ENCODE data around the gene TRPV6. TPM values are rescaled to one million over a fixed set of nuclear protein-coding genes. Genes with fewer than 3 reads are reported as not detected.

TRPV6 gene
- not detected in 2 replicates for total RNA-seq (2012; rRNA removed)
- polyA plus RNA-seq (2012; rRNA removed): 0.03 TPM in 1 of 2 replicates, not detected in the other
- not detected in 2 replicates for polyA plus RNA-seq (2012; cell fraction: cytosol; rRNA removed)
- 0.02 TPM in 1 of 2 replicates, not detected in the other for polyA plus RNA-seq (2012; cell fraction: nucleus; rRNA removed; ENCODE audit: low replicate concordance)
- percentile 10 among the genes with signal in this experiment for Bru-seq, nascent RNA
- BruChase-seq, experiment 1, labeled RNA remaining after a 6-hour chase: percentile 11 among the genes with signal in this experiment
- not detected for BruChase-seq, experiment 2, labeled RNA remaining after a 2-hour chase
- long read RNA-seq: 0 reads

DNA sequence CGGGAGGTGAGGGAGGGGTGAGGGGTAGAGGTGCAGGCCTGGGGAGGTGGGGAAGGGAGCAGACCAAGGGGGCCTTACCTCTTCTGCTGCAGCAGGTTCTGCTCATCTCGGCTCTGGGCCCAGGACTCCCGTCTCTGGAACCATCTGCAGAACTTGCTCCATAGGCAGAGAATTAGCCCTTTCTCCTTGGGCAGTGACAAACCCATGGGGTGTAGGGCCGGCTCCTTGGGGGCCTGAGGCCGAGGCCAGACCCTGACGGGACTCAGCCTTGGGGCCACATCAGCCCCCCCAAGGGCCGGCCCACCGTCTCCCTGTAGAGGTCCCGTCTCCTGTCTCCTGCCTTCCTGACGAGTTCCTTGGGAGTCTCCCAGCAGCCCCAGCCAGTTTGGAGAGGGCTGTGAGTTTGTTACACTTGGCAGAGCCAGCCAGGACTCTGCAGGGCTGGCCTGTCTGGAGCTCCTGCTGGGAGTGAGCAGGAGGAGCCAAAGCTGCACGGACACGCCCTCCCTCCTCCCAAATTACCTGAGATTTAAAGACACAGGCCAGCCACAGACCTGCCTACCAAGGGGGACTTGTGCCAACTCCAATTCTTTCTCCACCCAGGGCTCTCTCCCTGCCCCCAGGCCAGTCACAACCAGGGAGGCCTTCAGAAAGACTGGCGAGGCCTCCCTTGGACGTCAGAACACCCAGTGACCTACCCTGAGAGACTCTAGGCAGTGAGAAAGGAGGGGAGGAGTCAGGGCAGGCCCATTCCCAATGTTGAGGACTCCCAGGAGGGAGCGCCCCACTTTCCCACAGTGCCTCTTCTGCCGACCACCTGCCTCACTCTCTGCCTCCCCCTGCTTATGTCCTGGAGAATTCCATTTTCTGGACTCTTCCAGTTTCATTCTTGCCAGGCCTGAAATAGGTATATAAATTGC is at the start of gene TRPV6:
Gene TRPV6, minus strand, starts transcription at position 435 of the 920 bp plus-strand sequence.
- TF ChIP-seq, protein P1, sequence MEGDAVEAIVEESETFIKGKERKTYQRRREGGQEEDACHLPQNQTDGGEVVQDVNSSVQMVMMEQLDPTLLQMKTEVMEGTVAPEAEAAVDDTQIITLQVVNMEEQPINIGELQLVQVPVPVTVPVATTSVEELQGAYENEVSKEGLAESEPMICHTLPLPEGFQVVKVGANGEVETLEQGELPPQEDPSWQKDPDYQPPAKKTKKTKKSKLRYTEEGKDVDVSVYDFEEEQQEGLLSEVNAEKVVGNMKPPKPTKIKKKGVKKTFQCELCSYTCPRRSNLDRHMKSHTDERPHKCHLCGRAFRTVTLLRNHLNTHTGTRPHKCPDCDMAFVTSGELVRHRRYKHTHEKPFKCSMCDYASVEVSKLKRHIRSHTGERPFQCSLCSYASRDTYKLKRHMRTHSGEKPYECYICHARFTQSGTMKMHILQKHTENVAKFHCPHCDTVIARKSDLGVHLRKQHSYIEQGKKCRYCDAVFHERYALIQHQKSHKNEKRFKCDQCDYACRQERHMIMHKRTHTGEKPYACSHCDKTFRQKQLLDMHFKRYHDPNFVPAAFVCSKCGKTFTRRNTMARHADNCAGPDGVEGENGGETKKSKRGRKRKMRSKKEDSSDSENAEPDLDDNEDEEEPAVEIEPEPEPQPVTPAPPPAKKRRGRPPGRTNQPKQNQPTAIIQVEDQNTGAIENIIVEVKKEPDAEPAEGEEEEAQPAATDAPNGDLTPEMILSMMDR (conservative IDR thresholded peaks at IDR 0.05; ENCODE audit: low read depth, low read length): no peak
- no peak for TF ChIP-seq CHD1 (IDR thresholded peaks at IDR 0.05; ENCODE audit: low read depth, low read length)
- no TSS peak for BruUV-seq (replicated peaks)

More for the DNA sequence above, at the start of gene TRPV6:
- Histone ChIP-seq H2AFZ (replicated peaks; ENCODE audit: low read length, poor library complexity) (no peak within 1 kb of the TSS), H3K4ac (ENCODE audit: low read depth, low read length) (no peak within 1 kb of the TSS), H4K8ac (ENCODE audit: low read depth in 2 of 2, low read length in 2 of 2) (no peak within 1 kb of the TSS), H3K27me3 (ENCODE audit: control insufficient read depth, insufficient read depth, low read length) (no peaks in the 10 kb centered on the region), H4K20me1 (ENCODE audit: insufficient read depth, low read length) (no peaks in the 10 kb centered on the region), H3K79me1 (ENCODE audit: low read depth in 1 of 2, low read length in 2 of 2) (no peaks in the 10 kb centered on the region), H3K9me3 (ENCODE audit: control insufficient read depth, insufficient read depth, low read length) (no peaks in the 10 kb centered on the region; the same call in 1 of the 2 replicates), H3K4me2 (ENCODE audit: low read depth, low read length) (no peak within 1 kb of the TSS), H2BK20ac (ENCODE audit: low read depth, low read length) (no peak within 1 kb of the TSS), H3K56ac (ENCODE audit: extremely low read depth, insufficient read depth, low read length) (no peak within 1 kb of the TSS), H3K4me3 (ENCODE audit: insufficient read depth, low read depth, low read length) (no peak within 1 kb of the TSS), H3K4me1 (ENCODE audit: control insufficient read depth, insufficient read depth, low read length) (no peaks in the 10 kb centered on the region), H4K5ac (ENCODE audit: low read depth, low read length) (no peak within 1 kb of the TSS), H3K23ac (ENCODE audit: low read depth, low read length) (no peak within 1 kb of the TSS), H3K14ac (replicated peaks; ENCODE audit: low read depth, low read length) (no peak within 1 kb of the TSS), H2BK15ac (ENCODE audit: low read depth, low read length) (no peak within 1 kb of the TSS), H3K27ac (ENCODE audit: insufficient read depth, low read length) (no peak within 1 kb of the TSS), H3K9me1 (ENCODE audit: insufficient read depth, low read length) (no peaks in the 10 kb centered on the region), H3K9ac (ENCODE audit: low read depth, low read length) (no peak within 1 kb of the TSS), H2BK120ac (ENCODE audit: low read depth, low read length) (no peak within 1 kb of the TSS), H3K36me3 (ENCODE audit: control insufficient read depth, insufficient read depth, low read length) (no peaks in the 10 kb centered on the region), H3K18ac (ENCODE audit: low read depth, low read length) (no peak within 1 kb of the TSS), H2BK5ac (ENCODE audit: low read depth, low read length, poor library complexity, severe bottlenecking) (no peak within 1 kb of the TSS), H2AK5ac (ENCODE audit: low read depth, low read length) (no peak within 1 kb of the TSS), H2AK9ac (replicated peaks; ENCODE audit: low read depth, low read length, poor library complexity) (no peak within 1 kb of the TSS), H4K91ac (ENCODE audit: insufficient read depth, low read depth, low read length) (no peak within 1 kb of the TSS)
- POLR2A ChIA-PET (ENCODE audit: unreplicated experiment): no interaction called here
- CTCF ChIA-PET: no interaction called here
- in situ Hi-C loops (cut with MboI; ENCODE audit: low sequenced_read_pairs) (no loop called here), dilution Hi-C loops (cut with HindIII; ENCODE audit: low sequenced_read_pairs, unreplicated experiment) (no loop called here), intact Hi-C loops (cut with micrococcal nuclease) (no loop called here)
- no peak for DNase-seq
- no peak for ATAC-seq (ENCODE audit: low read depth)
- 38% methylated on average over 2 of the region's 16 CpGs; no CpG with 5 or more reads in 1 of the 2 experiments for WGBS, 2 experiments (ENCODE audit: extremely low coverage in 2 of 2, insufficient read length in 1 of 2)
